Anterior cingulate cortex (tissue), 58 donors: Measurements from ENCODE around the gene MAP1S.

Experiments used
- DNase-seq, 58 donors: peaks; one replicate each; lab custom pipeline; 2025; lab: John Stamatoyannopoulos, UW

MAP1S gene

DNA sequence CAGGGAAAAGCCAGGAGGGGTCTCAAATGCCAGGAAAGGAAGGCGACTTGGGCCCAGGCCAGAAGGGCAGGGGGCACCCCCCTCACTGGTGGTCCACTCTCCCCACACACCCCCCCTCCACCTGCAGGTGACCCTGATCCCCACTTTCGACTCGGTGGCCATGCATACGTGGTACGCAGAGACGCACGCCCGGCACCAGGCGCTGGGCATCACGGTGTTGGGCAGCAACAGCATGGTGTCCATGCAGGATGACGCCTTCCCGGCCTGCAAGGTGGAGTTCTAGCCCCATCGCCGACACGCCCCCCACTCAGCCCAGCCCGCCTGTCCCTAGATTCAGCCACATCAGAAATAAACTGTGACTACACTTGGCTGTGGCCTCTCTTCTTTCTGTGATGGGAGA, 14.9 kb downstream of the MAP1S start:
- DNase-seq, result no peak

DNA sequence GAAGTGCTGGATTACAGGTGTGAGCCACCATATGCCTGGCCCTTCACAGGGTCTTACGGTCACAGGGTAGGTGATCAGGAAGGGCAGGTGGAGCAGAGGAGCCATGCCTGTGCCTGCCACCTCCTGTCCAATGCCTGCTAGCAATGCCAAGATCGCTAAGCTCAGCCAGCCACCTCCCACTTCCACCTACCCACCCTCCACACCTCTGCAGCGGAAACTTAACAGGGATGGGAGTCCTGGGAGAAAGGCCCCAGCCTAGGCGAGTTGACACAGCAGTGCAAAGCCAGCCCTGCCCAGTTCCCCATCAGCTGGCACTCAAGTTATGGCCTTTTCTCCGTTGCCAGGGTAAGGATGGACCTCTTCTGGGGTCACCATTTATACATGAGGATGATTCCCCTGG, 16.1 kb downstream of the MAP1S start:
- DNase-seq, result no peak

DNA sequence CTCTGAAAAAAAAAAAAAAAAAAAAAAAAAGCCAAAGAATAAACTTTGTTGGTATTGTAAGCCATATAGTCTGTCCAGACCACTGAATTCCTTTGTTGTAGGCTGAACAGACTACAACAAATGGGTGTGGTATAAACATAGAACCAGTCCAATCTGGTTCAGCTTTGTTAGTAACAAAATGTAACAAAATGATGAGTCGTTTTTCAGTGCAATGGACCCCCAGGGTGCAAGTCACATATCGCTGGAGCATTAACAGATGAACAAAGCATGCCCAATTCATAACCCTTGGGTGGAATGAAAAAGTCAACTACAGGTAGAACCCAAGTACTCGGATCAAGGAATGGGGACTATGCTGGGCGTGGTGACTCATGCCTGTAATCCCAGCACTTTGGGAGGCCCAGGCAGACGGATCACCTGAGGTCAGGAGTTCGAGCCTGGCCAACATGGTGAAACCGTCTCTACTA, 18.4 kb downstream of the MAP1S start:
- DNase-seq, result no peak

- DNase-seq, result peak in 7 of 58 donors; percentile 4 to 19 (median 14)
Measured at GRCh38 chr19:17739121-17739875, 20.0 kb downstream of the MAP1S start.

- no peak for DNase-seq
Measured at GRCh38 chr19:17741456-17741855, 22.2 kb downstream of the MAP1S start.

DNA sequence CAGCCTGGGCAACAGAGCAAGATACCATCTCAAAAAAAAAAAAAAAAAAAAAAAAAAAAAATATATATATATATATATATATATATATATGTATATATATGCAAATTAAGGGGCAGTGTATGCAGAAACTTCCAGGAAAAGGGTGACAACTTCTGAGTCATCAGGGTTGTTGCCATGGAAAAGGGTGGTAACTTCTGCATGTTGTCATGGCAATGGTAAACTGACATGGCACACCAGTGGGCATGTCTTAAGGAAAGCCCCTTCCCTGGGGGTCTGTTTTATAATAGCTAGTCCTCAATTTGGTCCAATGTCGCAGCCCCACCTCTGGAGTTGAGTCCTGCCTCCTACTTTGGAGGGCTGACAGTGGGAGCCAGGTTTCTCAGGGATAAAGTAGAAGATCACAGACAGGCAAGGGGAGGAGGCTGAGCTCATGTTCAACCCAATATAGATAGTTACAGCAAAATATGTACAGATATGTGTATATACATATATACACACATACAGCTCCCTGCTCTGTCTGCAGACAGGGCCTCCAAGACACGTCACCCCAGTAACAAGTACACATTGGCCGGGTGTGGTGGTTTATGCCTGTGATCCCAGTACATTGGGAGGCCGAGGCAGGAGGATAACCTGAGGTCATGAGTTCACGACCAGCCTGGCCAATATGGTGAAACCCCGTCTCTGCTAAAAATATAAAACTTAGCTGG, 24.7 kb downstream of the MAP1S start:
- DNase-seq, result no peak

DNA sequence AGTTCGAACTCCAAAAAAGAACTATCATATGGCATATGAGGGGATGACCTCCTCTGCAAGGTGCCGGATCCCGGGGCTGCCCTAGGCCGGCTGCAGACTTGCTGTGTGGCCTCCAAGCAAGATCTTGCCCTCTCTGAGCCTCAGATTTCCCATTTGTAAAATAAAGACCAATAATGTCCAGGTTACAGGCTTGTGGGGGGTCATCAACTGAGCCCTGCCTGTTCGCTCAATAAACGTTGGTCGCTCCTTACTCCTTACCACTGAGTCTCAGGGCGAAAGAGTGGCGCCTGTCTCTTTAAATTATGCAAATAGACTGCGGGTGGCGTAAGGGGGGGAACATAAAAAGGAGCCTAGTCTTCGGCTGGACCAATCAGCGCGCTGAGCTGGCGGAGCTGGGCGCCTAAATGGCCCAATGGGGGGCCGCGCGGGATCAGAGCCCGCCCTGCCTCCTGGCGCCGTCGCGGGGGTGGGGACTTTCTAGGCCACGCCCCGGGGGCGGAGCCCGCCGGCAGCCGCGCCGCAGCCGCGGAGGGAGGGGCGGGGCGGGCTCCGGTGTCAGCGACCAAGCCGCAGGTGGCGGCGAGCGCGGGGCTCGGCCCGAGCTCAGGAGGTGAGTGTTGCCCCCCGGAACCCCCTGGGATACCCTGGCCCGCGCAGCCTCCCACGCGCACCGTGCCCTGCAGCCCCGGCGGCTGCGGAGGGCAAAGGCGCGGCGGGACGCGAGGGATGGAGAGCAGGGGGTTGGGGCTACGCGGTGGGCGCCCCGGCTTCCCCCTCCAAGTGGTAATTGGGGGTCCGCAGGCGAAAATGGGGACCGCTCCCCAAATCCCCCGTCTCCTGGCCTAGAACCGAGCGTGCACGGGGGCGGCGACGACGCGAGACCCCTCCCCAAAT, 28.2 kb downstream of the MAP1S start:
- DNase-seq, result peak; percentile 69 to 97 (median 92)

DNA sequence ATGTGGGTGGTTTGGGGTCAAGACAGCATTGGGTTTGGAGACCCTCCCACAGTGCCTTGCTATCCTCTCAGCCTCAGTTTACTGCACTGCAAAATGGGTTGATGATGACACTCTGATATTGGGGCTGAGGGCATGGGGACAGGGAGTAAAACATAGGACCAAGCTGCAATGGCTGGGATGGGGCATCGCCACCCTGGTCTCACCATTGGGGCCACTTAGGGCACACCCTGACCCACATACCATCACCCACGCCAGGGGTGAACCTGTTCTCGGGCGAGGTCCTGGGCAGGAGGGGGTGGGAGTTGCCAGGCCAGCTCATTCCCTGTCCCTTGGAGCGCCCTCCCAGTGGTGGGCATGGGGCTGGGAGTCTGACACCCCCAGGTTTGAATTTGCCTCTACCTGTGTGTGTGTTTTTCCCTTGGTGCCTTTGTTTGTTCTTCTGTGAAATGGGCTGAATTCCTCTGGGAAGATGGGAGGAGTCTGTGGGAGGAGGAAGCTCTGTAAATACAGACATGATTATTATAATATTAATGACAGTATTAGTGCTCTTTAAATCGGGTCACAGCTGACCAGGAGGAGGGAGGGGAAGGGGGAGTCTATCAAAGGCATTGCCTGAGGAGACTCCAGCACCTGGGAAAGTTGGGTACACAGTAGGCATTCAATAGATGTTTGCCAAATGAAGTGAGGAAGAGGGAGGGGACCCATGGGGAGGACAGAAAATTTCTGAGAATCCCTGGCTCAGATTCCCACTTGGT, 29.8 kb downstream of the MAP1S start:
- no peak for DNase-seq

DNA sequence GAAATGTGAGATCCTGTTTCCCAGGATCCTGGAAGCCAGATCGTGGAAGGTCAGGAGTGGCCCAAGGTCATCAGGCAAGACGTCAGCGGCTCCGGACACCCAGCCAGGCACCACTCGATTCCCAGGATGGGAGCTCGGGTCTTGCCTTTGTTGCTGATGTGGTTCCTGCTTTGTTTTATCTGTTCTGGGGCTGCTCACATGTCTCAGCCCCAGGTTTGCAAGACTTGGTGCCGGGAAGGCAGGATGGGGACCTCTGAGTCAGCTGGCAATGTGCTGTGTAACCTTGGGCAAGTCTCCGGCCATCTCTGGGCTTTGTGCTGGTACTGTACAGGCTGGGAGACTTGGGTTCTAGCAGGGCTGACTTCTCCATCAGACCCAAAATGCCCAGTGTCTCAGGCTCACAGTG, 30.6 kb downstream of the MAP1S start:
- peak in 8 of 58 donors; percentile 3 to 44 (median 20) for DNase-seq

- peak in 32 of 58 donors; percentile 3 to 57 (median 30) for DNase-seq
Measured at GRCh38 chr19:17751103-17751911, 32.0 kb downstream of the MAP1S start, which contains the start of gene FCHO1. TSS of gene FCHO1 (plus strand) at chr19:17751477. CDS start at chr19:17755165, 3,688 bp downstream.

- no peak for DNase-seq
Measured at GRCh38 chr19:17751912-17752273, 32.6 kb downstream of the MAP1S start.

GRCh38 chr19:17752865-17753639, 33.8 kb downstream of the MAP1S start:
- no peak for DNase-seq

GRCh38 chr19:17753976-17754375, 34.7 kb downstream of the MAP1S start:
- DNase-seq, result peak in 49 of 58 donors; percentile 8 to 93 (median 70)

GRCh38 chr19:17754634-17755442, 35.6 kb downstream of the MAP1S start:
- DNase-seq, result peak in 2 of 58 donors; percentile 6 to 15

GRCh38 chr19:17755443-17755890, 36.2 kb downstream of the MAP1S start:
- no peak for DNase-seq

DNA sequence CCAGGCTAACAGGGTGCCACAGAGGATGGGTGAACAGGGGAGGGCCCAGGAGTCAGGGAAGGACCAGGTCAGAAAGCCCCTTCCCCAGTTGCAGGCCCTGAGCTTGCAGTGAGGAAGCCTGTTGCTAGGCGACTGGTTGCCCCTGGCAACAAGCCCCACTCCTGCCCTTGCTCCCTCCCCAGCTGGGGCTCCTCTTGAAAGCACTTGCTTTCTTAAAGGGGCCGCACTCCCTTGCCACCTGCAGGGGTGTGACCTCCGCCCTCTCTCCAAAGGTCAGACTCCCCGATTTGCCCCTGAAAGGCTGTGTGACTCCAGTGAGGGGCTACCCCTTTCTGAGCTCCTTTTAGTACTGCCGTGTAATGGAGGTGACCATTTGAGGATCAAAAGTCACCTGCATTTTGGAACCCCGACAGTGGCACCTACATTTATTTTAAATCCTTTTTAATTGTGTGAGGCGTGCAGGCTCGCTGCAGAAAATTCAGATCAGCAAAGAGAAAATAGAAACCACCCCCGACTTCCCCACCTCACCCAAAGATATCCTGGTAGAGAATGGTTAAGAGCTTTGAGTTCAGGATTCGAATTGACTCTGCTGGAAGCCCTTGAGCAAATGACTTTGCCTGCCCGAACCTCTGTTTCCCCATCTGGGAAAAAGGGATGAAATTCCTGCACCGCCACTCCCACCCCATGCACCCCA, 36.8 kb downstream of the MAP1S start:
- peak in 55 of 58 donors; percentile 9 to 93 (median 75) for DNase-seq

GRCh38 chr19:17757125-17757524, 37.8 kb downstream of the MAP1S start:
- peak in 57 of 58 donors; percentile 22 to 99 (median 90) for DNase-seq
